BLaER1 treated with 17β-estradiol and CSF1 and Interleukin-3, amounts not matched to agents 10 nM and 100 nM (cell line): ENCODE measurements around the gene GAK.

ENCODE experiments used
- H3K27ac ChIP-seq, 11 experiments: shearing (Covaris generic); formaldehyde crosslinking; 2 replicates each; pipeline ENCODE4 v1.8.1; 2022
- H3K27me3 ChIP-seq, 11 experiments: shearing (Covaris generic); formaldehyde crosslinking; 2 replicates each; pipeline ENCODE4 v1.8.1; 2022
- H3K36me3 ChIP-seq, 11 experiments: shearing (Covaris generic); formaldehyde crosslinking; 2 replicates each; pipeline ENCODE4 v1.8.1; 2022
- H3K4me1 ChIP-seq, 10 experiments: shearing (Covaris generic); formaldehyde crosslinking; 2 replicates each; pipeline ENCODE4 v1.8.1; 2022
- H3K4me2 ChIP-seq, 11 experiments: shearing (Covaris generic); formaldehyde crosslinking; 2 replicates each; pipeline ENCODE4 v1.8.1; 2022
- H3K4me3 ChIP-seq, 10 experiments: shearing (Covaris generic); formaldehyde crosslinking; 2 replicates each; pipeline ENCODE4 v1.8.1; 2022
- H3K9ac ChIP-seq, 11 experiments: shearing (Covaris generic); formaldehyde crosslinking; 2 replicates each; pipeline ENCODE4 v1.8.1; 2022
- H3K9me3 ChIP-seq, 11 experiments: shearing (Covaris generic); formaldehyde crosslinking; replicated peaks in 1 of 11; 2 replicates each; pipeline ENCODE4 v1.8.1; 2022
- H4K20me1 ChIP-seq, 11 experiments: shearing (Covaris generic); formaldehyde crosslinking; 2 replicates each; pipeline ENCODE4 v1.8.1; 2022
- Cebpa-rat ChIP-seq, 11 experiments: shearing (Covaris generic); IDR thresholded peaks; 2 replicates each; pipeline ENCODE4 v1.8.1; 2022

The GAK gene

GRCh38 chr4:903066-904046, 28.8 kb downstream of the GAK start:
- no peak for TF ChIP-seq Cebpa-rat (IDR thresholded peaks at IDR 0.05)
- Histone ChIP-seq H4K20me1 (peaks cover 72 to 100% (median 97%) of the 10 kb centered on the region in 11 experiments), H3K27me3 (no peaks in the 10 kb centered on the region), H3K4me1 (no peaks in the 10 kb centered on the region), H3K9ac (no peak overlapping the region), H3K27ac (no peak overlapping the region), H3K36me3 (peaks cover 68 to 100% (median 95%) of the 10 kb centered on the region in 11 experiments), H3K4me3 (no peak overlapping the region), H3K4me2 (no peak overlapping the region), H3K9me3 (peaks cover 0 to 19% (median 0%) of the 10 kb centered on the region in 11 experiments; a peak in 9 of 22 replicates)

GRCh38 chr4:901192-901910, 30.8 kb downstream of the GAK start:
- H3K27ac ChIP-seq: no peak overlapping the region
- H4K20me1 ChIP-seq: peaks cover 69 to 100% (median 97%) of the 10 kb centered on the region in 11 experiments
- no peak overlapping the region; a peak in 1 of 22 replicates for H3K9ac ChIP-seq
- peaks cover 0 to 11% (median 0%) of the 10 kb centered on the region in 11 experiments; a peak in 9 of 22 replicates for H3K9me3 ChIP-seq
- TF ChIP-seq Cebpa-rat (IDR thresholded peaks at IDR 0.05): no peak
- H3K4me1 ChIP-seq: no peaks in the 10 kb centered on the region
- H3K4me2 ChIP-seq: no peak overlapping the region
- peaks cover 78 to 100% (median 95%) of the 10 kb centered on the region in 11 experiments for H3K36me3 ChIP-seq
- no peak overlapping the region for H3K4me3 ChIP-seq
- no peaks in the 10 kb centered on the region for H3K27me3 ChIP-seq

GRCh38 chr4:900721-901120, 31.4 kb downstream of the GAK start:
- no peaks in the 10 kb centered on the region for H3K27me3 ChIP-seq
- H3K9me3 ChIP-seq: peaks cover 0 to 5% (median 0%) of the 10 kb centered on the region in 11 experiments; a peak in 6 of 22 replicates
- no peak overlapping the region for H3K4me3 ChIP-seq
- H3K4me1 ChIP-seq: no peaks in the 10 kb centered on the region
- H3K4me2 ChIP-seq: no peak overlapping the region
- H3K9ac ChIP-seq: no peak overlapping the region; a peak in 1 of 22 replicates
- peaks cover 79 to 100% (median 95%) of the 10 kb centered on the region in 11 experiments for H3K36me3 ChIP-seq
- peaks cover 70 to 100% (median 97%) of the 10 kb centered on the region in 11 experiments for H4K20me1 ChIP-seq
- H3K27ac ChIP-seq: no peak overlapping the region
- no peak for TF ChIP-seq Cebpa-rat (IDR thresholded peaks at IDR 0.05)

- no peak for TF ChIP-seq Cebpa-rat (IDR thresholded peaks at IDR 0.05)
- H3K9ac ChIP-seq: no peak overlapping the region
- H4K20me1 ChIP-seq: peaks cover 70 to 100% (median 97%) of the 10 kb centered on the region in 11 experiments
- no peaks in the 10 kb centered on the region for H3K9me3 ChIP-seq
- H3K4me2 ChIP-seq: no peak overlapping the region
- no peaks in the 10 kb centered on the region for H3K27me3 ChIP-seq
- peaks cover 79 to 100% (median 95%) of the 10 kb centered on the region in 11 experiments for H3K36me3 ChIP-seq
- no peak overlapping the region for H3K27ac ChIP-seq
- H3K4me3 ChIP-seq: no peak overlapping the region
- no peaks in the 10 kb centered on the region for H3K4me1 ChIP-seq
These were observed 32.0 kb downstream of the GAK start for GRCh38 chr4:900073-900472.

- no peak overlapping the region for H3K27ac ChIP-seq
- H3K9ac ChIP-seq: no peak overlapping the region
These were observed 32.6 kb downstream of the GAK start for GRCh38 chr4:899556-899906.

GRCh38 chr4:898869-899555, 33.1 kb downstream of the GAK start:
- H3K36me3 ChIP-seq: peaks cover 75 to 100% (median 96%) of the 10 kb centered on the region in 11 experiments
- H4K20me1 ChIP-seq: peaks cover 64 to 100% (median 91%) of the 10 kb centered on the region in 11 experiments
- H3K4me2 ChIP-seq: no peak overlapping the region
- H3K27ac ChIP-seq: no peak overlapping the region
- no peaks in the 10 kb centered on the region for H3K27me3 ChIP-seq
- H3K4me1 ChIP-seq: no peaks in the 10 kb centered on the region
- H3K4me3 ChIP-seq: no peak overlapping the region
- TF ChIP-seq Cebpa-rat (IDR thresholded peaks at IDR 0.05): no peak
- no peaks in the 10 kb centered on the region for H3K9me3 ChIP-seq
- H3K9ac ChIP-seq: no peak overlapping the region

More at GRCh38 chr4:899556-899906, 32.6 kb downstream of the GAK start:
- Histone ChIP-seq H3K4me3 (no peak overlapping the region), H3K36me3 (peaks cover 77 to 100% (median 94%) of the 10 kb centered on the region in 11 experiments), H3K4me2 (no peak overlapping the region), H4K20me1 (peaks cover 67 to 100% (median 94%) of the 10 kb centered on the region in 11 experiments), H3K27me3 (no peaks in the 10 kb centered on the region), H3K4me1 (no peaks in the 10 kb centered on the region), H3K9me3 (no peaks in the 10 kb centered on the region)
- TF ChIP-seq Cebpa-rat (IDR thresholded peaks at IDR 0.05): no peak

- Histone ChIP-seq H3K4me3 (no peak overlapping the region), H3K9me3 (no peaks in the 10 kb centered on the region), H3K27ac (no peak overlapping the region), H4K20me1 (peaks cover 62 to 100% (median 86%) of the 10 kb centered on the region in 11 experiments), H3K36me3 (peaks cover 79 to 100% (median 96%) of the 10 kb centered on the region in 11 experiments), H3K9ac (no peak overlapping the region), H3K4me2 (no peak overlapping the region), H3K27me3 (no peaks in the 10 kb centered on the region), H3K4me1 (no peaks in the 10 kb centered on the region)
- TF ChIP-seq Cebpa-rat (IDR thresholded peaks at IDR 0.05): no peak
These were observed 34.0 kb downstream of the GAK start for GRCh38 chr4:898123-898522.

- Histone ChIP-seq H3K36me3 (peaks cover 79 to 100% (median 98%) of the 10 kb centered on the region in 11 experiments), H3K27ac (no peak overlapping the region), H3K4me3 (no peak overlapping the region), H3K4me2 (no peak overlapping the region), H4K20me1 (peaks cover 52 to 100% (median 86%) of the 10 kb centered on the region in 11 experiments), H3K9ac (no peak overlapping the region), H3K4me1 (no peaks in the 10 kb centered on the region), H3K9me3 (no peaks in the 10 kb centered on the region), H3K27me3 (no peaks in the 10 kb centered on the region)
- TF ChIP-seq Cebpa-rat (IDR thresholded peaks at IDR 0.05): no peak
These were observed 35.5 kb downstream of the GAK start for GRCh38 chr4:896630-897029.
